Lung (tissue), 12 donors: ENCODE data around the gene DCST1. TPM values are rescaled to one million over a fixed set of nuclear protein-coding genes. Genes with fewer than 3 reads are reported as not detected.

Experiments
- ATAC-seq: fragments of 200-7000 bp; cut with Tn5 transposase; one replicate; pipeline ENCODE4 v1.9.1; 2020; ENCODE audit warnings: moderate number of reproducible peaks; ENCODE audit not compliant: insufficient read depth, low FRiP score
- DNase-seq, 3 donors: peaks; one replicate each; pipeline ENCODE4 v3.0.0-alpha.2; 2013 to 2017
- H3K27ac ChIP-seq, 2 donors: one replicate each; pipeline ENCODE4 v1.5.1; 2013; ENCODE audit warnings: mild to moderate bottlenecking in 2 of 2, moderate library complexity in 2 of 2, control low read depth in 1 of 2, inconsistent platforms in 1 of 2, low read depth in 1 of 2, low read length in 1 of 2
- H3K27me3 ChIP-seq, 3 donors: one replicate each; pipeline ENCODE4 v1.5.1; 2013; ENCODE audit warnings: low read length in 2 of 3; ENCODE audit not compliant: control insufficient read depth in 3 of 3, insufficient read depth in 3 of 3
- H3K36me3 ChIP-seq, 4 donors: one replicate each; pipeline ENCODE4 v1.5.1; 2013; ENCODE audit warnings: low read length in 4 of 4, mild to moderate bottlenecking in 1 of 4, moderate library complexity in 1 of 4; ENCODE audit not compliant: control insufficient read depth in 4 of 4, insufficient read depth in 4 of 4
- H3K4me1 ChIP-seq, 5 donors: one replicate each; pipeline ENCODE4 v1.5.1; 2013; ENCODE audit warnings: low read length in 5 of 5, mild to moderate bottlenecking in 2 of 5, moderate library complexity in 1 of 5; ENCODE audit not compliant: control insufficient read depth in 5 of 5, insufficient read depth in 5 of 5
- H3K4me3 ChIP-seq: one replicate; pipeline ENCODE4 v1.5.1; 2013; ENCODE audit warnings: mild to moderate bottlenecking, control low read depth, moderate library complexity
- H3K9ac ChIP-seq, 2 donors: one replicate each; pipeline ENCODE4 v1.5.1; 2013; ENCODE audit warnings: low read length in 2 of 2, control low read depth in 1 of 2; ENCODE audit not compliant: insufficient read depth in 1 of 2
- H3K9me3 ChIP-seq, 4 donors: one replicate each; pipeline ENCODE4 v1.5.1; 2013; ENCODE audit warnings: low read length in 3 of 4, mild to moderate bottlenecking in 1 of 4, moderate library complexity in 1 of 4; ENCODE audit not compliant: control insufficient read depth in 4 of 4, insufficient read depth in 3 of 4
- WGBS, 2 donors: extraction: QIAGEN DNeasy Blood & Tissue Kit; methylation state at CpG; one replicate each; pipeline ENCODE4 v1.1.7; 2013; 5-methylcytosine and 5-hydroxymethylcytosine counted together
- polyA plus RNA-seq, 2 donors: library from polyadenylated mRNA; stranded (reverse); fragments of 200-250 nt; gene quantifications; one replicate each; pipeline ENCODE4 v1.2.1, GENCODE V29; 2013
- total RNA-seq, 2 donors: library from RNA; depleted of rRNA in 1 of 2; stranded (reverse); fragments of >200 nt in 1 of 2; gene quantifications; one replicate each; pipeline ENCODE4 v1.2.1, GENCODE V29; 2014 to 2021
- TF ChIP-seq, protein P1 (sequence below): IDR thresholded peaks from 2 replicates; pipeline ENCODE4 v1.5.1; 2012; ENCODE audit warnings: mild to moderate bottlenecking; ENCODE audit errors: control extremely low read depth, extremely low read depth
- donor health status: control.
- donor health status: control.
- donor health status: Bipolar disorder and iron deficiency.
- donor health status: healthy.
- donor health status: DM: yes; HTN: yes; CAD: no.

Gene DCST1
- total and polyA plus RNA-seq, 4 donors, result 0.08 to 0.20 TPM; not detected in 2

DNA sequence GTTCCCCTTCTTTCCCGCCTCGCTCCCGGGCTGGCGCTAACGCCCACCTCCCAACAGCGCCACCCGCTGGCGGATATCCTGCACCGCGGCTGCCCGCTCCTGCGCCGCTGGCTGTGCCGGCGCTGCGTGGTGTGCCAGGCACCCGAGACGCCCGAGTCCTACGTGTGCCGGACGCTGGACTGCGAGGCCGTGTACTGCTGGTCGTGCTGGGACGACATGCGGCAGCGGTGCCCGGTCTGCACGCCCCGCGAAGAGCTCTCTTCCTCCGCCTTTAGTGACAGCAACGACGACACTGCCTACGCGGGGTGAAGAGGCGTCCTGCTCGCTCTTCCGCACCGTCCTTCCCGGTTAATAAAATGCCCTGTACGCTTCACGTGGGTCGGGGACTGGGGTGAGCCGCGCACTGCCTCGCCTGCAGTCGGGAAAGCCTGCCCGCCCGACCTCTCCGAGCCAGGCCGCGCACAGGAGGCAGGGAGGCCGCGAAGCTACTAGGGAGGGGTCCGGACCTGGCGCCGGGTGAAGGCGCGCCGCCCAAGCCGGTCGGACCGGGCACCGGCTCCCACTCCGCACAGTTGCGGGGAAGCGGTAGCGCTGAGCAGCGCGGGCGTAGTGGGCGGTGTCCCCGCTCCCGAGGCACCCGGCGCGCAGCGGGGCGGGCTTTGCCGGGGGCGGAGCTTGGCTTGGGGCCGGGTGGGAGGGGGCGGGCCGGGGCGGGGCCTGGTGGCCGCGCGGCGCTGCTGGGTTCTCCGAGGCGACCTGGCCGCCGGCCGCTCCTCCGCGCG is 17.1 kb downstream of the DCST1 start, which contains the start of gene ADAM15:
ADAM15 (plus strand) TSS at position 757 of the 782 bp plus-strand sequence. CDS start 71 bp downstream, outside the sequence.
- H3K36me3 ChIP-seq, result peaks cover 0 to 13% (median 2%) of the 10 kb centered on the region in 4 donors
- no peaks in the 10 kb centered on the region for H3K27me3 ChIP-seq
- ATAC-seq (peak; percentile 83), DNase-seq (peak; percentile 78 to 89 (median 81))
- peak within 1 kb of the TSS; percentile 84 for H3K4me3 ChIP-seq
- peaks cover 0 to 33% (median 12%) of the 10 kb centered on the region in 5 donors for H3K4me1 ChIP-seq
- no peaks in the 10 kb centered on the region for H3K9me3 ChIP-seq
- peak within 1 kb of the TSS; percentile 92 to 97 for H3K27ac ChIP-seq
- peak within 1 kb of the TSS; percentile 11 to 47 for H3K9ac ChIP-seq
- TF ChIP-seq, protein P1, sequence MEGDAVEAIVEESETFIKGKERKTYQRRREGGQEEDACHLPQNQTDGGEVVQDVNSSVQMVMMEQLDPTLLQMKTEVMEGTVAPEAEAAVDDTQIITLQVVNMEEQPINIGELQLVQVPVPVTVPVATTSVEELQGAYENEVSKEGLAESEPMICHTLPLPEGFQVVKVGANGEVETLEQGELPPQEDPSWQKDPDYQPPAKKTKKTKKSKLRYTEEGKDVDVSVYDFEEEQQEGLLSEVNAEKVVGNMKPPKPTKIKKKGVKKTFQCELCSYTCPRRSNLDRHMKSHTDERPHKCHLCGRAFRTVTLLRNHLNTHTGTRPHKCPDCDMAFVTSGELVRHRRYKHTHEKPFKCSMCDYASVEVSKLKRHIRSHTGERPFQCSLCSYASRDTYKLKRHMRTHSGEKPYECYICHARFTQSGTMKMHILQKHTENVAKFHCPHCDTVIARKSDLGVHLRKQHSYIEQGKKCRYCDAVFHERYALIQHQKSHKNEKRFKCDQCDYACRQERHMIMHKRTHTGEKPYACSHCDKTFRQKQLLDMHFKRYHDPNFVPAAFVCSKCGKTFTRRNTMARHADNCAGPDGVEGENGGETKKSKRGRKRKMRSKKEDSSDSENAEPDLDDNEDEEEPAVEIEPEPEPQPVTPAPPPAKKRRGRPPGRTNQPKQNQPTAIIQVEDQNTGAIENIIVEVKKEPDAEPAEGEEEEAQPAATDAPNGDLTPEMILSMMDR, result peak; percentile 81
- WGBS, 2 donors, result 0 to 1% methylated on average over 59 to 99 of the region's 99 CpGs

DNA sequence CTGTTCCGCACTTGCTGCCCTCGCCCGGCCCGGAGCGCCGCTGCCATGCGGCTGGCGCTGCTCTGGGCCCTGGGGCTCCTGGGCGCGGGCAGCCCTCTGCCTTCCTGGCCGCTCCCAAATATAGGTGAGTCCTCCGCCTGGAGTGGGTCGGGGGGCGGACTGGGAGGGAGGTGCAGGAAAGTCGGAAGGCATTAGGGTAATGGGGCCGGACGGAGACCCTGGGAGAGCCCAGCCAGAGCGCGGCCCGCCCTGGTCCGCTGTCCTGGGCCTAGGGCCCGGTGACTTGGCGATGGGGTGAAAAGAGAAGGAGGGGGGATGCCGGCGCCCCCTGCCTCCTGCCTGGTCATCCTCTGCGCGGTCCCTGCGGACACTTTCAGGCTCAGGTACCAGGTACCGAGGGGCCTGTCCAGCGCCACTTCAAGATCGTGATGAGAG is 17.7 kb downstream of the DCST1 start:
- Histone ChIP-seq H3K4me1 (peaks cover 0 to 33% (median 12%) of the 10 kb centered on the region in 5 donors), H3K9ac (peak overlapping the region; percentile 11 to 47), H3K4me3 (peak overlapping the region; percentile 84), H3K27ac (peak overlapping the region; percentile 84 to 90), H3K36me3 (peaks cover 0 to 18% (median 2%) of the 10 kb centered on the region in 4 donors), H3K27me3 (no peaks in the 10 kb centered on the region), H3K9me3 (no peaks in the 10 kb centered on the region)
- WGBS, 2 donors, result 0 to 1% methylated on average over 22 to 31 of the region's 31 CpGs
- TF ChIP-seq, protein P1, result no peak
- DNase-seq (no peak), ATAC-seq (no peak)

GRCh38 chr1:155051777-155052398 is 18.3 kb downstream of the DCST1 start:
- peak; percentile 34 to 69 (median 58) for DNase-seq
- H3K4me1 ChIP-seq, result peaks cover 0 to 33% (median 12%) of the 10 kb centered on the region in 5 donors
- WGBS, 2 donors, result 0 to 1% methylated on average over 26 to 27 of the region's 27 CpGs

More at GRCh38 chr1:155051777-155052398, 18.3 kb downstream of the DCST1 start:
- peak overlapping the region; percentile 84 for H3K4me3 ChIP-seq
- H3K36me3 ChIP-seq, result peaks cover 0 to 23% (median 2%) of the 10 kb centered on the region in 4 donors
- H3K9ac ChIP-seq, result peak overlapping the region; percentile 11 to 47
- no peaks in the 10 kb centered on the region for H3K9me3 ChIP-seq
- TF ChIP-seq, protein P1, result no peak
- peak; percentile 32 for ATAC-seq
- H3K27me3 ChIP-seq, result no peaks in the 10 kb centered on the region
- H3K27ac ChIP-seq, result peak overlapping the region; percentile 84 to 90
